ENCODE results near the gene TBC1D1.

Gene TBC1D1

DNA sequence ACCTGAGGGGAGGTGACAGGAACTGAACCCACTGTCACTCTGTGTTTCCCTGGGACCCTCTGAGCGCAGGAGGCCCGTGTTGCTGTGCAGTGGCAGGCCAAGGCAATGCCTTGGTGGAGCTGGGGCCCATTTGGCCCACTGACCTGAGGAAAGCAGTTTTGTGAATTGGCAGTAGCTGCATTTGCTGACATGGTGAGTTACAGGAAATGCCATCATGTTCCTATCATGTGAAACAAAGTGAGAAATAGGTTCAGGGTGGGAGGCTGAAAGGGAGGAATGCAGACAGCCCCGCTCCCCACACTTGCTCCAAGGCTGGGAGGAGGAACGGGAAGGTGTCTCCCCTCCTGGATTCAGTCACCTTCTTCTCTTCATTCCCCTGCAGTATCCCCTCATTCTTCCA lies 215.4 kb downstream of the TBC1D1 start:
- DNase-seq (ENCODE audit: low read depth): no peak

DNA sequence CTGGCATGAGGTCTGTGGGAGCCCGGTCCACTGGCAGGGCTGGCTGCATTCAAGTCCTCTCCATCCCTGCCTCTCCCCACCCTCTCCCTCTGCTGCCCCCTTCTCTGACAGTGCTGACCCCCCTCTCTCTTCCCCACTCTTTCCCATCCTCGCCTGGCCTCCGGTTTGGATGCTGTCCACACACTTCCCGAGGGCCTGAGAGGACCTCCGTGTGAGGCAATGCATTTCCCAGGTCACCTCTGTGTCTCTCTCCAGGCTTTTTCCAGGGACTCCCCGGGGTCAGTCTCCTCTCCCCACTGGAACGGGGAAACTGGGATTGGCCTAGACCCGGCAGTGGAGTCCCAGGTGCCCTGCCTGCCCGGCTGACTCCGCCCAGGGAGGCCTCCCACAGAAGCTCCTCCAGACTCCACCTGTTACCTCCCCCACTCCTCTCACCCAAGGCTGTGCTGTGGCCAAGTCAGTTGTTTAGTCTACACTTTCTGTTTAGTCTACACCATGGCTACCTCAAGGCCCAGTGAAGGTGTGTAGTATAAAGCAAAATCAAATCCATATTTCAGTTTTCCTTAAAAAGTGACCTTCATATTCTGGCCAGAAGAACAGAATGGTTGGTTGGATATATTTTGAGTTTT lies 216.1 kb downstream of the TBC1D1 start:
- no peak for DNase-seq (ENCODE audit: low read depth)

DNA sequence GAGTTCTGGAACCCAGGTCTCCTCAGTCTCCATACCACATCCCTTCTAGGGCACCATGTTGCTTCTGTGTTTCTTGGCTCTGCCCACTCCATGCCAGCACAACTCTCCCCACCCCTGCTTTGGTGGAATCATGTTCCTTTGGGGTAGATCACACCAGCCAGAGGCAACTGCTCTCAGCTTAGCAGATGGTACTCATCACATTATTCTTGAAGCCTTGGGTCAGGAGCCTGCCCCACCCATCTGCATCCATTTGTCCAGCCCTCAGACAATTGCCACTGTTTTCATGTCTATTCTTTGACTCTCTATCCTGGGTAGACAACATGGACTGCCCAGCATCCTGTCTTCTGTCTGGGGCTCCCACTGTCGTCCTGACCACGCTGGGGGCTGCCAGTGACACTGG lies 216.9 kb downstream of the TBC1D1 start:
- no peak for DNase-seq (ENCODE audit: low read depth)

GRCh38 chr4:38109370-38109769 lies 218.5 kb downstream of the TBC1D1 start:
- DNase-seq (ENCODE audit: low read depth): no peak

DNA sequence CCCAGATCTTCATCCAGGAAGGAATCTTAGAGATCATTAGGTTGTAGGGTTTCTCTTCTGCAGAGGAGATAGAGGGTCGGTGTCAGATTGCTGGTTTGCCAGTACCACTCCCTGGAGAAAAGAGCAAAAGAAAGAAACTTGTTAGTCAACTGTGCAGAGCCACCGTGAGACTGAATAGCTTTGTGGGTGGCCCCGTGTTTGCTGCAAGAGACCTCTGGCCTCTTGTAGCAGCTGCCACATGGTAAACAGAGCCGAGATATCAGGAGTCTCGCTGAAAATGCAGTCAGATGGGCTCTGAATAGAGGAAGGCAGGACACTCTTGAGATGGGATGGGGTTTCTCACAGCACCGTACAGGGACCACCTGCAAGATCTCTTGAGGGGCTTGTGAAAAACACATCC lies 219.0 kb downstream of the TBC1D1 start:
- DNase-seq (ENCODE audit: low read depth): no peak

DNA sequence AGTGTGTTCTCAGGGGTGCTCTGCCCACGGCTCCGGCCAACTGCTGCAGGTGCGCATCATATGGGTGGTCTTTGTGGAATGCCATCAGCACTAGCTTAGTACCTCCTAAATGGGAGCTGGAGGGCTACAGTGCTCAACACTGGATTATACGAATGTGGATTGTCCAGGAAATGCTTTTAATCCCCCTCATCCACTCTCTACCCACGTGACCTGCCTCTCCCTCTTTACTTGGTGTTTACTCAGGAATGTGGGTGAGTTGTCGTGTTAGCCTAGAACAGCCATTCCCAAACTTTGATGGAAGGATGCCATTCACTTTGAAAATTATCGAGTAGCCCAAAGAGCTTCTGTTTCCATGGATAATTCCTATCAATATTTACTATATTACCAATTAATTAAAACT lies 220.1 kb downstream of the TBC1D1 start:
- DNase-seq (ENCODE audit: low read depth): no peak

DNA sequence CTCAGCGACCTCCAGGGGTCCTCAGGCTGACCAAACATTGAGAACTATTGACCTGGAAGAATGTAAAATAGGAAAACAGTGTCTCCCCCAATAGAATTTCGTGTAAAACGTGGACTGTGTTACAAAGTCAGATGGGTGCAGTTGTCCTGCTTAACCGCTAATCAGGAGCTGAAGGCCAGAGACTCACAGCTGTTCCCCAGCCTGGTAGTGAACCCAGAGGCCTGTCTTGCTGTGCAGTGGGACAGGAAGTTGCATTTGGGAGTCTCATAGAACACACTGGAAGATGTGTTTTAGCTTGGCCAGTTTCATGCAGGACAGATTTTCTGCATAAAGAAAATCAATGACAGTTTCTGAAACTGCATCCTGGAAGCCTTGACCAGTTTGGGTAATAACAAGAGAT lies 220.8 kb downstream of the TBC1D1 start:
- no peak for DNase-seq (ENCODE audit: low read depth)

DNA sequence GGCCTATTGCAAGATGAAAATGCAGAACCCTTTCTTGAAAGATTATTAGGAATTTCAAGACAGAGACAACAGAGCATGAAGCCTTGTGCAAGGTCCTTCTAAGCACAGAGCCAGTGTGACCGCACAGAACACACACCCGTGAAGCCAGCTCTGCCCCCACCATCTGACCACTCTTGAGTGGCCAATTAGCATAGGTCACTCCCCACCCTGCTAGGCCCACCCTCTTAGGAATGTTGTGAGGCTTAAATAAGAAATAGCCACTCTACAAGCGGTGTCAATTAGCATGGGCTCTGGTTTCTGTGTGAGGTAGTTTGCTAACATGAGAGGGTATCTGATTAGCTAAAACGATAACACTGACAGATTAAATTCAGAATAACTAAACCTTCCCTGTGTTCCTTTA lies 222.2 kb downstream of the TBC1D1 start:
- DNase-seq (ENCODE audit: low read depth): no peak

DNA sequence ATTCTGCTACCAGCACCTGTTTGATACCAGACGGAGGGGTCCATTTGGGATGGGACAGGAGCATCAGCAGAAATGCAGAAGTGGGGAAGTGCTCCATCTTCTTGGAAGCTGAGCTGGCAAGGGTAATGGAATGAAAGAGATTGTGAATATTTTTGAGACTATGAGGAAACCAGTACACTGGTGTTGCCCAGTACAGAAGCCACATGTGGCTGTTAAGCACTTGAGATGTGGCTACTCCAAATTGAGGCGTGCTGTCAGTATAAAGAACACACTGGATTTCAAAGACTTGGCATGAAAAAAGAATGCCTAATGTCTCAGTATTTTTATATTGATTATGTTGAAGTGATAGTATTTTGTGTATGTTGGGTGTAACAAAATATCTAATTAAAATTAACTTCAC lies 222.7 kb downstream of the TBC1D1 start:
- DNase-seq (ENCODE audit: low read depth): no peak

DNA sequence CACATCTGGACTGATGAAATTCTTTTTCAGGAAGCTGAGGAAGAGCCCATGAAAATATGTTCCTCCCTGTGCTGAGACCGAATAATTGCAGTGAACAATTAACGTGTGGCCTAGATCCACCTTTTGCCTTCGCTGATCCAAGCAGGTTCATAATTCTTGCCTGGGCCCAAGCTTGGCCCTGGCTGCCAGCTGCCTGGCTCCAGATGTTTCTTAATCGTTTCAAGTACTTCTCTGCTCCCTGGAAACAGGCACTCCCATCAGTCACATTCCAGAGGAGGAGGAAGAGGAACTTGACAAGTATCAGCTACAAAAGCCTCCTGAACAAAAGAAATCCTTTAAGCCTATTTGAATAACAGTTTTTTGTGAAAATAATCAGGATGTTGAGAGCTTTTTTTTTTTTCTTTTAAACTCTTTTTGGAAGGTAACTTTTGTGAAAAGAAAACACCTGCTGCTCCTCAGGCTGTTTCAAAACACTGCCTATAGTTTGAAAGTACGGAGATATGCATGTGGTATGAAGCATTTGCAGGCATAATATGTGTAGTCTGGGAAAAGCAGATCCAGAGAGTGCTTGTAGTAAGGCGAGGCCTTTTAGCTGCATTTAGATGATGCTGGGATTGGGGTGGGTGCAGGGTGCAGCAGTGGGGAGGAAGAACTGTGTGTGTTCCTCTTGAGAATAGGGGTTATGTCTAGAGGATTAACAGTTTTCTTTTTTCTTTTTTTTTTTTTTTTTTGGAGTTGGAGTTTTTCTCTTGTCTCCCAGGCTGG lies 223.7 kb downstream of the TBC1D1 start:
- DNase-seq (ENCODE audit: low read depth): no peak

GRCh38 chr4:38115601-38116000 lies 224.7 kb downstream of the TBC1D1 start:
- no peak for DNase-seq (ENCODE audit: low read depth)

DNA sequence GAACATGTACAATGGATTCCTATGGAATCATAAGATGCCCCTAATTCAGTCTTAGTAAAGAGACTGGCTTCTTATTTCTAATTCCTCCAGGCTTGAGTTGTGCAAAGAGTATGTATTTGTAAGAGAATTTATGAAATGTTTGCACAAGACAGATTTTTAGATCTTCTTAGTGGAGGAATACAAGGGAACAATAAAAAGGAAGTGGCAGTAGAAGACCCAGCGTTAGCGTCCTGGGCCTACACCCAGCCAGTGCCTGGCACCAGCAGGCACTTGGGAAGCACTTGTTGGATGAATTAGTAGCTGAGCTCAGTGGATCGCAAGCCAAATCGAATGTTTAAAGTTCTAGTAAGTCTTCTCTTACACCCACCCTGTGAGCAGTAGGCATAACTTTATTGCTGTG lies 226.7 kb downstream of the TBC1D1 start:
- DNase-seq (ENCODE audit: low read depth): no peak

- DNase-seq (ENCODE audit: low read depth): no peak
Measured at GRCh38 chr4:38119668-38120385, 228.9 kb downstream of the TBC1D1 start.

DNA sequence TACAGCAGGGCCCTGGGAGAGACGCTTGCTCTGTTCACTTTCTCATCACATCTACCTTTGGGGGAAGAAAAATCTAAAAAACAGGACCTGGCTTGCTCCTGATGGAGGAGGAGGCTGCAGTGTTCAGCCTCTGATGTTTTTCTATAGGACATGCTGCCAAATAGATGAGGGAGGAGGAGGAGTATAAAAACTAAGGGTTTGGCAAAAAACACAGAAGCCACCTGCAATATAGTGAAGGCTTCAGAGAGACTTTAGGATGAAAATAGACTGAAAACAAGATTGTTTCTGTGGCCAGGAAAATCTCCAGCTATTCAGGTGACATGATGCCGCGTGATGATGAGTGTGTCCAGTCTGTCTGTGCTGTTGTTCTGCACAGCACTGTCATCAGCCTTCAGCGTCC lies 229.9 kb downstream of the TBC1D1 start:
- DNase-seq (ENCODE audit: low read depth): no peak

GRCh38 chr4:38122060-38122459 lies 231.2 kb downstream of the TBC1D1 start:
- DNase-seq (ENCODE audit: low read depth): no peak

GRCh38 chr4:38123555-38123954 lies 232.7 kb downstream of the TBC1D1 start:
- no peak for DNase-seq (ENCODE audit: low read depth)

DNA sequence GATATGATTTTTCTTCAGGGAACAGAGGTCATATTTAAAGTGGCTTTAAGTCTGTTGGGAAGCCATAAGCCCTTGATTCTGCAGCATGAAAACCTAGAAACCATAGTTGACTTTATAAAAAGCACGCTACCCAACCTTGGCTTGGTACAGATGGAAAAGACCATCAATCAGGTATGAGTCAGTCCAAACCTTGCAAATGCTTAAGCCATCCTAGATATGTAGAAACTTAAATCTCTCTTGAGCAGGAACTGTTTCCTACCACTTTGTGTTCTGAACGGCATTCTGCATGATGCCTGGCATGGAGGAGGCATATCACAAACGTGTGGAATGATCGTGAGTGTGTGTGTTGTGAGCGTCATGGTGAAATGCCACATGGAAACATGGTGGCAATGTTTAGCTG lies 234.1 kb downstream of the TBC1D1 start:
- DNase-seq (ENCODE audit: low read depth): no peak

DNA sequence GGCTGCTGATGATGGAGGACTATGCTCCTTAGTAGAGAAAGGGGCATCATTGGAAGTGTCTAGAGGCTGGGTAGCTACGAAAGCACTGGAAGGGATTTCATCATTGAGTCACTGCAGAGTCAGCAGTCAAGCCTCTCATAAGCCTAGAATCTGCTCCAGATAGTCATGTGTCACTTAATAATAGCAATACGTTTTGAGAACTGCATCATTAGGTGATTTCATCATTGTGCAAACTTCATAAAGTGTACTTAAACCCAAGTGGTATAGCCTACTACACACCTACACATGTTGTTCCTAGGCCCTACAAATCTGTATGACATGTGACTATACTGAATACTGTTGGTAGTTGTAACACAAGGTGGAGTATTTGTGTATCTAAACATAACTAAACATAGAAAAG lies 234.9 kb downstream of the TBC1D1 start:
- no peak for DNase-seq (ENCODE audit: low read depth)

- DNase-seq (ENCODE audit: low read depth): no peak
Measured at GRCh38 chr4:38128478-38129459, 237.9 kb downstream of the TBC1D1 start.

DNA sequence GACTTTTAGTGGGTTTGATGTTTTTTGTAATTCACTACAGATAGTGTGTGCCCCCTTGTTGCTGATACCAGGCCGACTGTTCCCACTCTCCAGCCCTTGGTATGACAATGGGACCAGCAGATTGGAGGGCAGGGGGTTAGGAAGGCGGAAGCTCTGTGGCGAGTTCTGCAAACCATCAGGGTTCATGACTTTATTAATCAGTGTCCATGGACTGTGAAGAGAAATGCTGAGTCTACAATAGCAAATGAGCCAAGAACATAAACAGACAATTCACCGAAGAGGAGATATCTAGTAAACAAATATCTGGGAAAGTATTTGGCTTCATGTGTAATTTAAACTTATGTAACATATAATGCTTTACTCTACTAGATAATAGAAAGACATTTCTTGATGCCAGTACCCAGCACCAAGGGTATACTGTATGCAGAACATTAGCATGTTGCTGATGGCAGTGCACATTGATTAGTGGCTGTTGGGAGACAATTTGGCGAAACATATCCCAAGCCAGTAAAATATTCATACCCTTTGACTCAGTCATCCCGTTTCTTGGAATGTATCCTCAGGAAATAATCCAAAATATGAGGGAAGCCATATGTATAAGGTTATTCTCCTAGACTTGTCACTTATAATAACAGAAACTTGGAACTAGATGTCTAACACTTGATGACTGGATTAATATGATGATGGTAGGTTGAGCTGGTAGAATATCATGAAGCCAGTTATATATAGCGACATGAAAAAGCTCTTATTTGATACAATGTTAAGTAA lies 238.8 kb downstream of the TBC1D1 start:
- no peak for DNase-seq (ENCODE audit: low read depth)

DNA sequence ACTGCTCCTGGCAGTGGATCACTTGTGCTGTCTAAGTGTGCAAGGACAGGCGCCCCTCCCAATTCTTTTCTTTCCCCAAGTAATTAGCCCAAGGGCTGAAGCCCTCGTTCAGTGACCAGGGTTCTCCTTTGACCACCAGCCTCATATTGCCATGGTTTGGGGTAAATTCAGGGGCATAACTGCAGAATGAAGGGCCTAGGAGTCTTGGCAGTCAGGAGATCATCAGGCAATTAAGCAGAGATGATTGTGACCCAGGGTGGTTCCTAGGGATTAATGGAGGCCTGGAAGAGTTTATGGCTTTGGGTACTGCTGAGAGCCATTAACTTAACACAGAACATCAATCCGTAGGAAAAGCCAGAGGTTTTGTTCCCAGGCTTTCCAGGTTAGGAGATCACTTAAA lies 240.0 kb downstream of the TBC1D1 start:
- no peak for DNase-seq (ENCODE audit: low read depth)
